GM19099 (cell line): ENCODE results near the gene AGBL2.

Experiments used
- POLR2A ChIP-seq: IDR thresholded peaks from 3 replicates; pipeline ENCODE4 v1.6.1; 2011; ENCODE audit warnings: low read depth; ENCODE audit not compliant: insufficient read length; ENCODE audit errors: extremely low read depth

AGBL2 gene

DNA sequence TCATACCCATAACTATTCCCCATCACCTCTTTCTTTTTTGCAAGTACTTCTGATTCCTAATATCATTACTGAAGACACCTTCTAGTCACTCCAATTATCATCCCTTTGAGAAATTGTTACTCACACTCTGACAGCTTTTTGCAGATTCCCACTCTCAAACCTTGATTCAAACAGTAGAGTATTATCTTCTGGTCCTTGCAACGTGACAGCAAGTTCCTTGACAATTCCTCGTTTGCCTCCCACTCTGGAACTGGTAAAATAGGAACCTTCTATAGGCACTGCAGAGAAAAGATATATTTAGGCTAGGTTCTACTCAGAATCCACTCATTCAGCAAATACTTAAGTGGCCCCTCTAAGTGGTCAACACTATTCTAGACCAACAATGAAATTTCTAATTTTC is 23.2 kb downstream of the AGBL2 start:
- no peak for TF ChIP-seq POLR2A

DNA sequence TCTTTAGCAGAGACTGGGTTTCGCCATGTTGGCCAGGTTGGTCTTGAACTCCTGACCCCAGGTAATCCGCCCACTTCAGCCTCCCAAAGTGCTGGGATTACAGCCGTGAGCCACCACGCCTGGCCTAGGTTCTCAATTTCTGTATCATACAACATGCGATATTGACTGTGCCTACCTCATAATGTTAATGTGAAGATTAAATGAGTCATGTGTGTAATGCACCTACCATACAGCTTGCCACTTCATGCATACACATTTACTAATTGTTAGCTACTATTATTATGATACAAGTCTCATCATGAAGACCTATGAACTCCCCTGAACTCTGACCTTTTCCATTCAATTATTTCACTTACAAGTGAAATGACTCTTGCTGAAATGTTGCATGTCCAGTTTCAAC is 25.7 kb downstream of the AGBL2 start:
- TF ChIP-seq POLR2A: no peak

- TF ChIP-seq POLR2A: no peak
Observed at GRCh38 chr11:47688991-47689390, 26.2 kb downstream of the AGBL2 start.

GRCh38 chr11:47688111-47688510 is 27.1 kb downstream of the AGBL2 start:
- no peak for TF ChIP-seq POLR2A

GRCh38 chr11:47686151-47686550 is 29.0 kb downstream of the AGBL2 start:
- TF ChIP-seq POLR2A: no peak

DNA sequence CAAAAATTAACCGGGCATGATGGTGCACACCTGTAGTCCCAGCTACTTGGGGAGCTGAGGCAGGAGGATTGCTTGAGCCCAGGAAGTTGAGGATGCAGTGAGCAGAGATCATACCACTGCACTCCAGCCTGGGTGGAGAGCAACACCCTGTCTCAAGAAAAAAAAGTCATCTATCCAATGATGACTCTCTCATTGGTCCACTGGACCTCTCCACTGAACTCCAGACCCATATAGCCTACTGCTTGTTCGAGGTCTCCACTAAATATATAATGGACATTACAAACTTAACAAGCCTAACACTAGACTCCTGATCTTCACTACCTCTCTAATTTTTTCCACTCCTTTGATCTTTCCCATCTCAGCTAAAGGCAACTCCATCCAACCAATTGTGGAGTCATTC is 39.3 kb downstream of the AGBL2 start:
- TF ChIP-seq POLR2A: no peak

DNA sequence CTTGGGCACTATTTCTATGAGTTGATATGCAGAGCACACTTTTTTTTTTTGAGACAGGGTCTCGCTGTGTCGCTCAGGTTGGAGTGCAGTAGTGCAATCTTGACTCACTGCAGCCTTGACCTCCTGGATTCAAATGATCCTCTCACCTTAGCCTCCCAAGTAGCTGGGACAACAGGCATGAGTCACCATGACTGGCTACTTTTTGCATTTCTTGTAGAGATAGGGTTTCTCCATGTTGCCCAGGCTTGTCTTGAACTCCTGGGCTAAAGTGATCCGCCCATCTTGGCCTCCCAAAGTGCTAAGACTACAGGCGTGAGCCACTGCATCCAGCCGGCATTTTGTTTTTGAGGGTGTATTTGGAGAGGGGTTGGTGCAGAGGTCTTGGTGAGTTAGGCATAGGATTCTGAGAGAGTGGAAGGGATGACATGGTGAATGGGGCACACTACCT is 42.9 kb downstream of the AGBL2 start:
- TF ChIP-seq POLR2A: no peak

GRCh38 chr11:47669856-47670255 is 45.3 kb downstream of the AGBL2 start:
- TF ChIP-seq POLR2A: no peak

DNA sequence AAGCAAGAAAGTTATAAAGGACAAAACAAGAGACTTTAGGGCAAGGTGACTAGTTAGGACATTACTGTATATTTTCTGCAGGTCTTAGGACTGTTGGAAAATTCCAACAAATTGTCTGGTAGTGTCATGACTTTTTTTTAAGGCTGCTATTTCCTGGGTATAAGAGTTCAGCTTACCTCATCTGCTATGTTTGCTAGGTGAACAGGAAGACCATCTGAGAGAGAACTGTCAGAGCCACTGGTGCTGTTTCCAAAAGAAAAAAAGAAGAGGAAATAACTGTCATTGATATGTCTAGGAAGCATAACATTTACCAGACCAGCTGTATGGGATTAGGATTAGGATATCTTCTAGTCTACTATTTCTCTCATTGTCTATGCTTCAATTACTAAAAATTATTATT is 46.5 kb downstream of the AGBL2 start:
- TF ChIP-seq POLR2A: no peak

DNA sequence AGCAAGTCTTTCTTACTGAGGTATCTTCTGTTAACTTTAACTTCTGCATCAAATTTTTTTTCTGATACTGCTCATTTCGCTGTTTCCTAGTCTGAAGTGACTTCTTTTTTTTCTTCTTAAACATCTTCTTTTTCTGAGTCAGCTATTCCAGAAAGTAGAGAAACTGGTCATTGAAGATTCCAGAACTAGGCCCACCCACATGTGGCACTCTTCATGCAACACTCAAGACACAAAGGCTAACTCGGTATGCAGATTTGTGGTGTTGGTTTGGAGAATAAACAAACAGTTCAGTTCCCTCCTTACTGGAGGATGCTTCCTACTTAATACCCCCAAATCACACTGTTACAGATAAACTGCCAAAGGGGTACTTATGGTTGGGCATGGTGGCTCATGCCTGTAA is 47.6 kb downstream of the AGBL2 start:
- no peak for TF ChIP-seq POLR2A

DNA sequence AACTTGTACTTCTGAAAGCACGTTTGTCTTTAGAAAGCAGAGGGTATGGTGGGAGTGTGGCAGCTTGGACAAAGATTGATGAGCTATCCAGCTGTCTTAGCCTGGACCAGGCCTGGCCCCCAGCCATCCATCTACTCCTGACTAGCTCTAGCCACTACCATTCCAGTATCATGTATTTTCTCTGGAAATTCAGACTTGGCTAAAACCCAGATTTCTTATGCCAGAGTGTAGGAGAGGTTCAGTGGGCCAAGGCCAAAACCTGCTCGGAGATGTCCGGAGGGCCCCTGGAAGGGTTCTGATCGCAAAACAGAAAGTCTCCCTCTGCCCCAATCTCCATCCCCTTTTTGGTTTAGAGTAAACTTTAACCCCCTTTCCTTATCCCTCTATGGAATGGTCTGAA is 48.0 kb downstream of the AGBL2 start:
- TF ChIP-seq POLR2A: no peak

- TF ChIP-seq POLR2A: no peak
Observed at GRCh38 chr11:47661245-47661644, 53.9 kb downstream of the AGBL2 start.

GRCh38 chr11:47659276-47659675 is 55.9 kb downstream of the AGBL2 start:
- no peak for TF ChIP-seq POLR2A

- TF ChIP-seq POLR2A: no peak
Observed at GRCh38 chr11:47656260-47656885, 58.8 kb downstream of the AGBL2 start.

DNA sequence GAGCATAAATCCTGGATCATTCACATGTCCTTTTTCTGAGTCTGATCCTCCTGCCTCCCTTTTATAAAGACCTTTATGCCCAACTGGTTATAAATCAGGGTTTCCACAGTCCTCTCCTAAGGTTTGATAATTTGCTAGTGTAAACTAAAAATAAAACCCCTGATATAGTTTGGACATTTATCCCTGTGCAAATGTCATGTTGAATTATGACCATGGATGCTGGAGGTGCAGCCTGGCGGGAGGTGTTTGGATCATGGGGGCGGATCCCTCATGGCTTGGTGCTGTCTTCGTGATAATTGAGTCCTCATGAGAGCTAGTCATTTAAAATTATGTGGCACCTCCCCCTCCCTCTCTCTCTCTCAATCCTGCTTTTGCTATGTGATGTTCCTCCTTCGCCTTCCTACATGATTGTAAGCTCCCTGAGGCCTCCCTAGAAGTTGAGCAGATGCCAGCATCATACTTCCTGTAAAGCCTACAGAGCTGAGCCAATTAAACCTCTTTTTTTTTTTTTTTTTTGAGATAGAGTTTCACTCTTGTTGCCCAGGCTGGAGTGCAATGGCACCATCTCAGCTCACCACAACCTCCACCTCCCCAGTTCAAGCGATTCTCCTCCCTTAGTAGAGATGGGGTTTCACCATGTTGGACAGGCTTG is 63.2 kb downstream of the AGBL2 start:
- TF ChIP-seq POLR2A: no peak

GRCh38 chr11:47649276-47649675 is 65.9 kb downstream of the AGBL2 start:
- TF ChIP-seq POLR2A: no peak

- TF ChIP-seq POLR2A: no peak
Observed at GRCh38 chr11:47646019-47646418, 69.2 kb downstream of the AGBL2 start.
